ENCODE data around the gene HNRNPAB. TPM values are rescaled to one million over a fixed set of nuclear protein-coding genes. Genes with fewer than 3 reads are reported as not detected.

Gene HNRNPAB
- total RNA-seq, 1 donor from 2014 or later, result 82.8 TPM

GRCh38 chr5:178259623-178260536 is 55.5 kb downstream of the HNRNPAB start:
- intact Hi-C loops (cut with micrococcal nuclease), result no loop called here
- DNase-seq (no peak), ATAC-seq (no peak)

Other genes starting within 250 kb of the HNRNPAB start
- gene PROP1, start 208.3 kb upstream of the HNRNPAB start, total RNA-seq, result not detected
- gene N4BP3, start 91.0 kb upstream of the HNRNPAB start, total RNA-seq, result 2.7 TPM
- 41.6 TPM for gene RMND5B, start 73.5 kb upstream of the HNRNPAB start, total RNA-seq
- gene NHP2, start 50.6 kb upstream of the HNRNPAB start, total RNA-seq, result 74.5 TPM
- gene GMCL2, start 17.2 kb upstream of the HNRNPAB start, total RNA-seq, result not detected
- 40.7 TPM for gene PHYKPL, start 28.3 kb downstream of the HNRNPAB start, total RNA-seq

All from left ventricle myocardium superior (tissue), 1 donor.